ENCODE results near the gene EIF2AK3.

EIF2AK3 gene

DNA sequence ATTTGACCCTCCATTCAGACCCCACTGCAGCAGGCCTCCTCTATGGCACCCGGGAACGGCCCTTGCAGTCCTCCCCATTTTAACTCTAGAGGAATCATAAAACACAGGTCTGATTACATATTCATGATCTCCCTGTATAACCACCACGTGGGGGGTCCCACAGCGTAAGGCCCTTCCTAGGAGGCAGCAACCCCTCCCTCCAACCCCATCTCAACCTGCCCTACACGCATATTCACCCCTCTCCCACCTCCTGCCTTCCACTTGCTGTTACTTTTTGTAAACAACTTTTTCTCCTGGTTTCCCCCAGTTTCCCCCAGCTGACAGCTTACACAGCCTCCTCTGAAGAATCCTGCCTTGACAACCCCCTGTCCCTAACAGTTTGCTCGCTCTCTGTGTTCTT lies 89.6 kb downstream of the EIF2AK3 start:
- no peak for DNase-seq

DNA sequence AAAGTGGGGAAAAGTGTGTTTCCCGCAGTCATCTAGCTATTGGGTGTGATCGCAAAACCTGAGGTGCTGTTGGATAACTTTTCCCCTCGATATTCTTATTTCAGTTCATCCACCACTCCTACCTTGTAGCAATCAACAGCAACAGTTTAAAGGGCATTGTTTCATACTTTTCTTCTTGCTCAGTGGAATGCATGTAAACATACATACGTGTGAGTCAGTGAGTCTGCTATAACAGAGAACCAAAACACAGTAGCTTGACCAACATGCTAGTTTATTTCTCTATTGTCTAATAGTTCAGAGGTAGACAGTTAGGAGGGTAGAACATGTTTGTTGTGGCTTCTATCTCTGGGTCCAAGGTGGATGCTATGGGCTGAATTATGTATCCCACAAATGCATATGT lies 97.2 kb downstream of the EIF2AK3 start:
- no peak for DNase-seq

DNA sequence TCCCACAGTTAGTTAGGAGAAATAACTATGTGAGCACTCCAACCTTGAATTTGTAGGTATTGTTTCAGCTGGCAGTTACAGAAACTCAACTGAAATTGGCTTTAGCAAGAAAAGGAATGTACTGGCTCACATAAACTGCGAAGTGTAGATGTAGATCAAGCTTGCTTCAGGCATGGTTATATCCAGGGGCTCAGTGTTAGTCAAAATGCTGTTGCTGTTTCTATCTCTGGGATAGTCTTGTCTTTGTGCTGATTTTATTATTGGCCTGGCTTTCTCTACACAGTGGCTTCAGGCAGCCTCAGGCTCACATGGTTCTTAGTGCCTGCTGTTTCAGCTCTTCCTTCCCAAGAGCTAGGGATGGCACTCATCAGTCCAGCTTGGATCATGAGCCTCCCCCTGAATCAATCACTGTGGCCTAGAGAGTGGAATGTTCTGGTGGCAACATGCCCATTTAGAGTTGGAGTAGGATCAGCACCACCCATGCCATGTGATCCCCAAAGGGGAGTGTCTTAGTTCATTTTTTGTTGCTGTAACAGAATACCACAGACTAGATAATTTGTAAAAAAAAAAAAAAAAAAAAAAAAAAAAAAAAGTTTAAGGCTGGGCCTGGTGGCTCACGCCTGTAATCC lies 105.7 kb downstream of the EIF2AK3 start:
- no peak for DNase-seq

DNA sequence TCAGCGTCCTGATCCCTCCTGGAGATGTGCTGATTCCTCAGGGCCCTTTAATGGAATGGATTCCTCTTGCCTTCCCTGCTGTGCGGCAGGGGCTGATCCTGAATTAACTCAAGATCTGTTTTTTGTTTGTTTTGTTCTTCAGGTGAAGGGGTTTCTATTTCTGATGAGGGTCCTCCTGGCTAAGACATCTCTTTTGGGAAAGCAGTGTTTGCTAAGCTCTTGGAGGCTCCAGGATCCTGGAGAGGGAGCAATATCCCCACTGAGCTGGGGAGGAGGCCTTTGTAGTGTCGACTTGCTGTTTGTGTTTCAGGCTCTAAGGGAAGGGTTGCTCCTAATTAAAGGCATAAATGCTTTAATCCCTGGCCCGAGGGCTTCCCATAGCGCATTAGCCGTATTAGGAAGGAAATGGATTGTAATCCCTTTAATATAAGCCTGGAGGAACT lies 109.5 kb downstream of the EIF2AK3 start:
- DNase-seq, result no peak

Data from activated gamma-delta T cell treated with Interleukin-2 at 50 U/mL for 16 hours (primary cell).